ENCODE measurements around the gene NEGR1. TPM values are rescaled to one million over a fixed set of nuclear protein-coding genes. Genes with fewer than 3 reads are reported as not detected.

NEGR1 gene
- total RNA-seq, 1 experiment from 2014 or later, result 2.9 TPM

GRCh38 chr1:71967670-71968069 is 314.7 kb downstream of the NEGR1 start:
- Mint-ChIP-seq H3K27me3 (ENCODE audit: low read depth) (no peaks in the 10 kb centered on the region), H3K9me3 (peaks cover 9% of the 10 kb centered on the region), H3K4me3 (no peak overlapping the region), H3K27ac (no peak overlapping the region), H3K4me1 (peaks cover 19% of the 10 kb centered on the region), H3K36me3 (no peaks in the 10 kb centered on the region)
- POLR2A ChIA-PET, result no interaction called here
- ATAC-seq, result no peak
- CTCF ChIA-PET, result no interaction called here
- DNase-seq (ENCODE audit: low spot score), result no peak
- TF ChIP-seq, protein P1, sequence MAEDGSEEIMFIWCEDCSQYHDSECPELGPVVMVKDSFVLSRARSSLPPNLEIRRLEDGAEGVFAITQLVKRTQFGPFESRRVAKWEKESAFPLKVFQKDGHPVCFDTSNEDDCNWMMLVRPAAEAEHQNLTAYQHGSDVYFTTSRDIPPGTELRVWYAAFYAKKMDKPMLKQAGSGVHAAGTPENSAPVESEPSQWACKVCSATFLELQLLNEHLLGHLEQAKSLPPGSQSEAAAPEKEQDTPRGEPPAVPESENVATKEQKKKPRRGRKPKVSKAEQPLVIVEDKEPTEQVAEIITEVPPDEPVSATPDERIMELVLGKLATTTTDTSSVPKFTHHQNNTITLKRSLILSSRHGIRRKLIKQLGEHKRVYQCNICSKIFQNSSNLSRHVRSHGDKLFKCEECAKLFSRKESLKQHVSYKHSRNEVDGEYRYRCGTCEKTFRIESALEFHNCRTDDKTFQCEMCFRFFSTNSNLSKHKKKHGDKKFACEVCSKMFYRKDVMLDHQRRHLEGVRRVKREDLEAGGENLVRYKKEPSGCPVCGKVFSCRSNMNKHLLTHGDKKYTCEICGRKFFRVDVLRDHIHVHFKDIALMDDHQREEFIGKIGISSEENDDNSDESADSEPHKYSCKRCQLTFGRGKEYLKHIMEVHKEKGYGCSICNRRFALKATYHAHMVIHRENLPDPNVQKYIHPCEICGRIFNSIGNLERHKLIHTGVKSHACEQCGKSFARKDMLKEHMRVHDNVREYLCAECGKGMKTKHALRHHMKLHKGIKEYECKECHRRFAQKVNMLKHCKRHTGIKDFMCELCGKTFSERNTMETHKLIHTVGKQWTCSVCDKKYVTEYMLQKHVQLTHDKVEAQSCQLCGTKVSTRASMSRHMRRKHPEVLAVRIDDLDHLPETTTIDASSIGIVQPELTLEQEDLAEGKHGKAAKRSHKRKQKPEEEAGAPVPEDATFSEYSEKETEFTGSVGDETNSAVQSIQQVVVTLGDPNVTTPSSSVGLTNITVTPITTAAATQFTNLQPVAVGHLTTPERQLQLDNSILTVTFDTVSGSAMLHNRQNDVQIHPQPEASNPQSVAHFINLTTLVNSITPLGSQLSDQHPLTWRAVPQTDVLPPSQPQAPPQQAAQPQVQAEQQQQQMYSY (CRISPR knock-in tag; IDR thresholded peaks at IDR 0.05), result no peak
- TF ChIP-seq, protein P2, sequence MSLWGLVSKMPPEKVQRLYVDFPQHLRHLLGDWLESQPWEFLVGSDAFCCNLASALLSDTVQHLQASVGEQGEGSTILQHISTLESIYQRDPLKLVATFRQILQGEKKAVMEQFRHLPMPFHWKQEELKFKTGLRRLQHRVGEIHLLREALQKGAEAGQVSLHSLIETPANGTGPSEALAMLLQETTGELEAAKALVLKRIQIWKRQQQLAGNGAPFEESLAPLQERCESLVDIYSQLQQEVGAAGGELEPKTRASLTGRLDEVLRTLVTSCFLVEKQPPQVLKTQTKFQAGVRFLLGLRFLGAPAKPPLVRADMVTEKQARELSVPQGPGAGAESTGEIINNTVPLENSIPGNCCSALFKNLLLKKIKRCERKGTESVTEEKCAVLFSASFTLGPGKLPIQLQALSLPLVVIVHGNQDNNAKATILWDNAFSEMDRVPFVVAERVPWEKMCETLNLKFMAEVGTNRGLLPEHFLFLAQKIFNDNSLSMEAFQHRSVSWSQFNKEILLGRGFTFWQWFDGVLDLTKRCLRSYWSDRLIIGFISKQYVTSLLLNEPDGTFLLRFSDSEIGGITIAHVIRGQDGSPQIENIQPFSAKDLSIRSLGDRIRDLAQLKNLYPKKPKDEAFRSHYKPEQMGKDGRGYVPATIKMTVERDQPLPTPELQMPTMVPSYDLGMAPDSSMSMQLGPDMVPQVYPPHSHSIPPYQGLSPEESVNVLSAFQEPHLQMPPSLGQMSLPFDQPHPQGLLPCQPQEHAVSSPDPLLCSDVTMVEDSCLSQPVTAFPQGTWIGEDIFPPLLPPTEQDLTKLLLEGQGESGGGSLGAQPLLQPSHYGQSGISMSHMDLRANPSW (CRISPR knock-in tag; conservative IDR thresholded peaks at IDR 0.05; ENCODE audit: low read depth), result no peak
- TF ChIP-seq TEAD4 (CRISPR knock-in tag; IDR thresholded peaks at IDR 0.05) (no peak), NR1H2 (CRISPR knock-in tag; IDR thresholded peaks at IDR 0.05) (no peak), TEAD1 (CRISPR knock-in tag; IDR thresholded peaks at IDR 0.05) (no peak), TP53 (CRISPR knock-in tag; IDR thresholded peaks at IDR 0.05) (no peak), NR2C2 (CRISPR knock-in tag; IDR thresholded peaks at IDR 0.05) (no peak), CREB1 (CRISPR knock-in tag; IDR thresholded peaks at IDR 0.05) (no peak), CBFB (CRISPR knock-in tag; IDR thresholded peaks at IDR 0.05; ENCODE audit: low read depth) (no peak), ZNF317 (CRISPR knock-in tag; IDR thresholded peaks at IDR 0.05; ENCODE audit: borderline replicate concordance, low read depth) (no peak)
- TF ChIP-seq, protein P3, sequence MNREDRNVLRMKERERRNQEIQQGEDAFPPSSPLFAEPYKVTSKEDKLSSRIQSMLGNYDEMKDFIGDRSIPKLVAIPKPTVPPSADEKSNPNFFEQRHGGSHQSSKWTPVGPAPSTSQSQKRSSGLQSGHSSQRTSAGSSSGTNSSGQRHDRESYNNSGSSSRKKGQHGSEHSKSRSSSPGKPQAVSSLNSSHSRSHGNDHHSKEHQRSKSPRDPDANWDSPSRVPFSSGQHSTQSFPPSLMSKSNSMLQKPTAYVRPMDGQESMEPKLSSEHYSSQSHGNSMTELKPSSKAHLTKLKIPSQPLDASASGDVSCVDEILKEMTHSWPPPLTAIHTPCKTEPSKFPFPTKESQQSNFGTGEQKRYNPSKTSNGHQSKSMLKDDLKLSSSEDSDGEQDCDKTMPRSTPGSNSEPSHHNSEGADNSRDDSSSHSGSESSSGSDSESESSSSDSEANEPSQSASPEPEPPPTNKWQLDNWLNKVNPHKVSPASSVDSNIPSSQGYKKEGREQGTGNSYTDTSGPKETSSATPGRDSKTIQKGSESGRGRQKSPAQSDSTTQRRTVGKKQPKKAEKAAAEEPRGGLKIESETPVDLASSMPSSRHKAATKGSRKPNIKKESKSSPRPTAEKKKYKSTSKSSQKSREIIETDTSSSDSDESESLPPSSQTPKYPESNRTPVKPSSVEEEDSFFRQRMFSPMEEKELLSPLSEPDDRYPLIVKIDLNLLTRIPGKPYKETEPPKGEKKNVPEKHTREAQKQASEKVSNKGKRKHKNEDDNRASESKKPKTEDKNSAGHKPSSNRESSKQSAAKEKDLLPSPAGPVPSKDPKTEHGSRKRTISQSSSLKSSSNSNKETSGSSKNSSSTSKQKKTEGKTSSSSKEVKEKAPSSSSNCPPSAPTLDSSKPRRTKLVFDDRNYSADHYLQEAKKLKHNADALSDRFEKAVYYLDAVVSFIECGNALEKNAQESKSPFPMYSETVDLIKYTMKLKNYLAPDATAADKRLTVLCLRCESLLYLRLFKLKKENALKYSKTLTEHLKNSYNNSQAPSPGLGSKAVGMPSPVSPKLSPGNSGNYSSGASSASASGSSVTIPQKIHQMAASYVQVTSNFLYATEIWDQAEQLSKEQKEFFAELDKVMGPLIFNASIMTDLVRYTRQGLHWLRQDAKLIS (CRISPR knock-in tag; IDR thresholded peaks at IDR 0.05; ENCODE audit: borderline replicate concordance), result no peak
- TF ChIP-seq, protein P4, sequence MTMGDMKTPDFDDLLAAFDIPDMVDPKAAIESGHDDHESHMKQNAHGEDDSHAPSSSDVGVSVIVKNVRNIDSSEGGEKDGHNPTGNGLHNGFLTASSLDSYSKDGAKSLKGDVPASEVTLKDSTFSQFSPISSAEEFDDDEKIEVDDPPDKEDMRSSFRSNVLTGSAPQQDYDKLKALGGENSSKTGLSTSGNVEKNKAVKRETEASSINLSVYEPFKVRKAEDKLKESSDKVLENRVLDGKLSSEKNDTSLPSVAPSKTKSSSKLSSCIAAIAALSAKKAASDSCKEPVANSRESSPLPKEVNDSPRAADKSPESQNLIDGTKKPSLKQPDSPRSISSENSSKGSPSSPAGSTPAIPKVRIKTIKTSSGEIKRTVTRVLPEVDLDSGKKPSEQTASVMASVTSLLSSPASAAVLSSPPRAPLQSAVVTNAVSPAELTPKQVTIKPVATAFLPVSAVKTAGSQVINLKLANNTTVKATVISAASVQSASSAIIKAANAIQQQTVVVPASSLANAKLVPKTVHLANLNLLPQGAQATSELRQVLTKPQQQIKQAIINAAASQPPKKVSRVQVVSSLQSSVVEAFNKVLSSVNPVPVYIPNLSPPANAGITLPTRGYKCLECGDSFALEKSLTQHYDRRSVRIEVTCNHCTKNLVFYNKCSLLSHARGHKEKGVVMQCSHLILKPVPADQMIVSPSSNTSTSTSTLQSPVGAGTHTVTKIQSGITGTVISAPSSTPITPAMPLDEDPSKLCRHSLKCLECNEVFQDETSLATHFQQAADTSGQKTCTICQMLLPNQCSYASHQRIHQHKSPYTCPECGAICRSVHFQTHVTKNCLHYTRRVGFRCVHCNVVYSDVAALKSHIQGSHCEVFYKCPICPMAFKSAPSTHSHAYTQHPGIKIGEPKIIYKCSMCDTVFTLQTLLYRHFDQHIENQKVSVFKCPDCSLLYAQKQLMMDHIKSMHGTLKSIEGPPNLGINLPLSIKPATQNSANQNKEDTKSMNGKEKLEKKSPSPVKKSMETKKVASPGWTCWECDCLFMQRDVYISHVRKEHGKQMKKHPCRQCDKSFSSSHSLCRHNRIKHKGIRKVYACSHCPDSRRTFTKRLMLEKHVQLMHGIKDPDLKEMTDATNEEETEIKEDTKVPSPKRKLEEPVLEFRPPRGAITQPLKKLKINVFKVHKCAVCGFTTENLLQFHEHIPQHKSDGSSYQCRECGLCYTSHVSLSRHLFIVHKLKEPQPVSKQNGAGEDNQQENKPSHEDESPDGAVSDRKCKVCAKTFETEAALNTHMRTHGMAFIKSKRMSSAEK (CRISPR knock-in tag; IDR thresholded peaks at IDR 0.05; ENCODE audit: borderline replicate concordance), result no peak
